ENCODE results near the gene ME3. TPM values are rescaled to one million over a fixed set of nuclear protein-coding genes. Genes with fewer than 3 reads are reported as not detected.
A peak's percentile ranks its signal among the peaks of the same experiment; 100 is the strongest.

Gene ME3
- total RNA-seq, 1 donor from 2014 or later, result 30.4 TPM

- intact Hi-C loops (cut with DNase I), result no loop called here
- no peak for ATAC-seq (ENCODE audit: poor library complexity)
- DNase-seq, result no peak
Measured at GRCh38 chr11:86464509-86465221, 207.8 kb downstream of the ME3 start.

- intact Hi-C loops (cut with DNase I), result no loop called here
- no peak for DNase-seq
- ATAC-seq (ENCODE audit: poor library complexity), result no peak
Measured at GRCh38 chr11:86463955-86464354, 208.5 kb downstream of the ME3 start.

- intact Hi-C loops (cut with DNase I), result no loop called here
- no peak for DNase-seq
- ATAC-seq (ENCODE audit: poor library complexity), result no peak
Measured at GRCh38 chr11:86463120-86463519, 209.3 kb downstream of the ME3 start.

- DNase-seq, result no peak
- ATAC-seq (ENCODE audit: poor library complexity), result no peak
- intact Hi-C loops (cut with DNase I), result no loop called here
Measured at GRCh38 chr11:86461892-86462291, 210.5 kb downstream of the ME3 start.

- intact Hi-C loops (cut with DNase I), result no loop called here
Measured at GRCh38 chr11:86460461-86461385, 211.7 kb downstream of the ME3 start.

GRCh38 chr11:86459682-86460460 lies 212.5 kb downstream of the ME3 start:
- intact Hi-C loops (cut with DNase I), result loop anchor here (5.0 kb wide), 2 partner anchors 147 to 357 kb away; no protein-coding TSS in a partner anchor
- DNase-seq (peak; percentile 60), ATAC-seq (ENCODE audit: poor library complexity) (peak; percentile 49)

More at GRCh38 chr11:86460461-86461385, 211.7 kb downstream of the ME3 start:
- ATAC-seq (ENCODE audit: poor library complexity) (no peak), DNase-seq (no peak)

GRCh38 chr11:86459002-86459385 lies 213.4 kb downstream of the ME3 start:
- DNase-seq, result no peak
- intact Hi-C loops (cut with DNase I), result loop anchor here (5.0 kb wide), 2 partner anchors 148 to 358 kb away; no protein-coding TSS in a partner anchor
- ATAC-seq (ENCODE audit: poor library complexity), result peak; percentile 16

- ATAC-seq (ENCODE audit: poor library complexity) (peak; percentile 49), DNase-seq (no peak)
- intact Hi-C loops (cut with DNase I), result loop anchor here (5.0 kb wide), 2 partner anchors 149 to 359 kb away; no protein-coding TSS in a partner anchor
Measured at GRCh38 chr11:86458294-86459001, 214.0 kb downstream of the ME3 start.

GRCh38 chr11:86456075-86456939 lies 216.1 kb downstream of the ME3 start:
- peak; percentile 87 for ATAC-seq (ENCODE audit: poor library complexity)
- intact Hi-C loops (cut with DNase I), result loop anchor here (5.0 kb wide), 2 partner anchors 151 to 361 kb away; no protein-coding TSS in a partner anchor

GRCh38 chr11:86453290-86454030 lies 219.0 kb downstream of the ME3 start:
- DNase-seq (no peak), ATAC-seq (ENCODE audit: poor library complexity) (no peak)
- intact Hi-C loops (cut with DNase I), result no loop called here

More at GRCh38 chr11:86456075-86456939, 216.1 kb downstream of the ME3 start:
- peak; percentile 87 for DNase-seq

GRCh38 chr11:86449993-86450629 lies 222.3 kb downstream of the ME3 start:
- no peak for ATAC-seq (ENCODE audit: poor library complexity)
- no peak for DNase-seq
- intact Hi-C loops (cut with DNase I), result no loop called here

- no peak for ATAC-seq (ENCODE audit: poor library complexity)
- no peak for DNase-seq
- intact Hi-C loops (cut with DNase I), result loop anchor here (2.0 kb wide), 1 partner anchor 25 kb away; no protein-coding TSS in a partner anchor
Measured at GRCh38 chr11:86447763-86448480, 224.5 kb downstream of the ME3 start.

- ATAC-seq (ENCODE audit: poor library complexity), result no peak
- no peak for DNase-seq
- intact Hi-C loops (cut with DNase I), result loop anchor here (2.0 kb wide), 1 partner anchor 24 kb away; no protein-coding TSS in a partner anchor
Measured at GRCh38 chr11:86446924-86447285, 225.5 kb downstream of the ME3 start.

GRCh38 chr11:86446163-86446923 lies 226.1 kb downstream of the ME3 start:
- DNase-seq (no peak), ATAC-seq (ENCODE audit: poor library complexity) (no peak)
- intact Hi-C loops (cut with DNase I), result loop anchor here (2.0 kb wide), 1 partner anchor 24 kb away; no protein-coding TSS in a partner anchor

GRCh38 chr11:86444981-86445380 lies 227.4 kb downstream of the ME3 start:
- DNase-seq (no peak), ATAC-seq (ENCODE audit: poor library complexity) (no peak)
- intact Hi-C loops (cut with DNase I), result no loop called here

Data from Right ventricle myocardium superior (tissue), 1 donor.